Stimulated activated CD4-positive, alpha-beta T cell treated with anti-CD3 and anti-CD28 coated beads, TNF-alpha, amount 100 ng/mL, for 4 hours (primary cell): Measurements from ENCODE around the gene CADM4.

ENCODE experiments used
- DNase-seq, 3 experiments: peaks; one replicate each; pipeline ENCODE4 v3.0.0-alpha.2; 2020; ENCODE audit warnings: low read depth in 3 of 3

Gene CADM4

GRCh38 chr19:43634506-43634871 lies 5.2 kb downstream of the CADM4 start:
- DNase-seq: no peak

- no peak for DNase-seq
These were observed 5.6 kb downstream of the CADM4 start for GRCh38 chr19:43634068-43634467.

- no peak for DNase-seq
These were observed 6.1 kb downstream of the CADM4 start for GRCh38 chr19:43633520-43633919.

- no peak for DNase-seq
These were observed 8.2 kb downstream of the CADM4 start for GRCh38 chr19:43631491-43631890.

GRCh38 chr19:43628646-43629326 lies 10.9 kb downstream of the CADM4 start:
- DNase-seq: no peak

GRCh38 chr19:43626838-43627237 lies 12.8 kb downstream of the CADM4 start:
- DNase-seq: no peak

GRCh38 chr19:43625918-43626579 lies 13.6 kb downstream of the CADM4 start:
- DNase-seq: no peak

GRCh38 chr19:43624933-43625332 lies 14.7 kb downstream of the CADM4 start:
- peak; percentile 64 to 77 (median 73) for DNase-seq

GRCh38 chr19:43623889-43624670 lies 15.6 kb downstream of the CADM4 start:
- DNase-seq: no peak

GRCh38 chr19:43622956-43623355 lies 16.7 kb downstream of the CADM4 start:
- DNase-seq: no peak

GRCh38 chr19:43622070-43622469 lies 17.6 kb downstream of the CADM4 start:
- DNase-seq: no peak

GRCh38 chr19:43620061-43621001 lies 19.3 kb downstream of the CADM4 start:
- DNase-seq: peak; percentile 73 to 82 (median 75)

GRCh38 chr19:43619262-43620060 lies 20.2 kb downstream of the CADM4 start, which contains the start of gene ZNF428:
Gene ZNF428, minus strand, starts transcription at chr19:43619629. Its CDS starts 5,325 bp downstream, at chr19:43614304.
- DNase-seq: peak; percentile 72 to 77 (median 77)

GRCh38 chr19:43618921-43619261 lies 20.8 kb downstream of the CADM4 start:
- no peak for DNase-seq

GRCh38 chr19:43616954-43617353 lies 22.7 kb downstream of the CADM4 start:
- DNase-seq: no peak

GRCh38 chr19:43616306-43616705 lies 23.3 kb downstream of the CADM4 start:
- no peak for DNase-seq

GRCh38 chr19:43612374-43612773 lies 27.3 kb downstream of the CADM4 start:
- no peak for DNase-seq

- DNase-seq: no peak
These were observed 27.9 kb downstream of the CADM4 start, which contains the start of gene SRRM5 for GRCh38 chr19:43611788-43612187. Gene SRRM5, plus strand, starts transcription at chr19:43612088. Its CDS starts 34 bp downstream, at chr19:43612122.

GRCh38 chr19:43610493-43610892 lies 29.2 kb downstream of the CADM4 start:
- no peak for DNase-seq

GRCh38 chr19:43609872-43610271 lies 29.8 kb downstream of the CADM4 start:
- no peak for DNase-seq
